Heart left ventricle (tissue), 13 donors: ENCODE measurements around the gene ANO2.

Experiments
- POLR2A ChIP-seq, 2 donors: fragments of 450-650 bp; IDR thresholded peaks; one replicate each; pipeline ENCODE4 v1.6.1; 2017; ENCODE audit warnings: antibody characterized with exemption in 2 of 2, mild to moderate bottlenecking in 2 of 2, moderate library complexity in 2 of 2
- TF ChIP-seq, protein P1 (sequence below), 12 donors: fragments of 200-600 bp; sonication (generic) in 4 of 12; IDR thresholded peaks; one replicate each; pipeline versions ENCODE4 v1.5.0 to v1.8.0; 2018 to 2022; ENCODE audit warnings: antibody characterized with exemption in 12 of 12, mild to moderate bottlenecking in 5 of 12
- donor health status: ischemic (EF 13 %, LVEDD 7.1; RV severe dilation, severe dysfunction).
- donor health status: DM: no; HTN: yes; CAD: no.
- donor health status: DM: no; HTN: no; CAD: no.
- donor health status: ischemic (EF 25% LVEDD 6.9; RV normal size, moderate dysfunction).
- donor health status: ischemic (EF 25% LVEDD 5.7; RV mildly dilated, moderate dysfunction).
- donor health status: ischemic (EF 35%, LVEDD 5.7; RV mildly dilated, moderate dysfunction).
- donor health status: nonischemic (EF 11% LVEDD 7.7; RV severe dilation, severe dysfunction).
- donor health status: DM: yes; HTN: yes; CAD: no.
- donor health status: PGD.
- donor health status: ischemic (EF 29% LVEDD 5.4; RV normal size, mild dysfunction).
- donor health status: nonischemic (EF 23%, LVEDD 6.1; RV moderate dilation, normal function).

GRCh38 chr12:5713599-5714081 is 231.4 kb downstream of the ANO2 start:
- TF ChIP-seq, protein P1, sequence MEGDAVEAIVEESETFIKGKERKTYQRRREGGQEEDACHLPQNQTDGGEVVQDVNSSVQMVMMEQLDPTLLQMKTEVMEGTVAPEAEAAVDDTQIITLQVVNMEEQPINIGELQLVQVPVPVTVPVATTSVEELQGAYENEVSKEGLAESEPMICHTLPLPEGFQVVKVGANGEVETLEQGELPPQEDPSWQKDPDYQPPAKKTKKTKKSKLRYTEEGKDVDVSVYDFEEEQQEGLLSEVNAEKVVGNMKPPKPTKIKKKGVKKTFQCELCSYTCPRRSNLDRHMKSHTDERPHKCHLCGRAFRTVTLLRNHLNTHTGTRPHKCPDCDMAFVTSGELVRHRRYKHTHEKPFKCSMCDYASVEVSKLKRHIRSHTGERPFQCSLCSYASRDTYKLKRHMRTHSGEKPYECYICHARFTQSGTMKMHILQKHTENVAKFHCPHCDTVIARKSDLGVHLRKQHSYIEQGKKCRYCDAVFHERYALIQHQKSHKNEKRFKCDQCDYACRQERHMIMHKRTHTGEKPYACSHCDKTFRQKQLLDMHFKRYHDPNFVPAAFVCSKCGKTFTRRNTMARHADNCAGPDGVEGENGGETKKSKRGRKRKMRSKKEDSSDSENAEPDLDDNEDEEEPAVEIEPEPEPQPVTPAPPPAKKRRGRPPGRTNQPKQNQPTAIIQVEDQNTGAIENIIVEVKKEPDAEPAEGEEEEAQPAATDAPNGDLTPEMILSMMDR (IDR thresholded peaks at IDR 0.05), result no peak
- no peak for TF ChIP-seq POLR2A (IDR thresholded peaks at IDR 0.05)
